Measurements from ENCODE around the gene SCAANT1.

The SCAANT1 gene

DNA sequence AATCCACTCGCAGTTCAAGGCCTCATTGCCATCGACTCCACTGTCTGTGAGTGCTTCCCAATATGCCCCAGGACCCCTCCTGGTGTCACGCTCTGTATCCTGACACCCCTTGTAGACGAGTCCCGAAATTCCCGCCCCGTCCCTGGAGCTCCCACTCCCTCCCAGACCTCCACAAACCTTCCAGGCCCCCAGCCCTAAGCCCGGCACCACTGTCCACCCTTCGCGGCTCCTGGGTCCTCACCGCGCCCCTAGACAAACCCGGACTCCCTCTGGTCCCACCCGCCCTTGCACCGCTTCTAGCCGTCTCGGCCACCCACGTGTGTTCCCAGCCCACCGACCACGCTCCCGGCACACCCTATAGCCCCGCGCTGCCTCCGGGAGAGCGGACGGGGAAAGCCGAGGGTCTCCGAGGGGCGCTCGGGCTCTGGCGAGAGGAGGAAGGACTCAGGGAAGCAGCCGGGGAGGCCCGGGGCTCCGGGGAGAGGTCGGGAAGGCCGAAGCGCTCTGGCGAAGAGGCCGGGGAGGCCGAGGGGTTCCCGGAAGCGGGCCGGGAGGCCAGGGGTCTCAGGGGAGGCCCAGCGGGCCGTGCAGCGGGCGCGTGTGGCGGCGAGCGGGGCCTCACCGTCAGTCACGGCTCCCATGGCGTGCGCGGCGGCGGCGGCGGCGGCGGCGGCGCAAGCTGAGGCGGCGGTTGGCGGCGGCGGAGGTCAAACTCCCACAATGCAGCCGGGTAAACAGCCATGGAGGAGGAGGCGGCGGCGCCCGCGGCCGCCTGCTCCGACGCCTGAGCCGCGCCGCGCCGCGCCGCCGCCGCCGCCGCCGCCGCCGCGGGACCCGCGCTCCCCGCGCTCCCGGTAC lies 48.8 kb downstream of the SCAANT1 start, which contains the start of the genes ATXN7 and THOC7:
Gene ATXN7 (plus strand): TSS at position 718 of the 858 bp plus-strand sequence. CDS start 48,732 bp downstream, outside the sequence.
Gene THOC7 (minus strand): TSS at position 656 of the 858 bp plus-strand sequence. CDS start 15 bp downstream, at position 641.
- DNase-seq: peak; percentile 73
- ATAC-seq: peak; percentile 61

DNA sequence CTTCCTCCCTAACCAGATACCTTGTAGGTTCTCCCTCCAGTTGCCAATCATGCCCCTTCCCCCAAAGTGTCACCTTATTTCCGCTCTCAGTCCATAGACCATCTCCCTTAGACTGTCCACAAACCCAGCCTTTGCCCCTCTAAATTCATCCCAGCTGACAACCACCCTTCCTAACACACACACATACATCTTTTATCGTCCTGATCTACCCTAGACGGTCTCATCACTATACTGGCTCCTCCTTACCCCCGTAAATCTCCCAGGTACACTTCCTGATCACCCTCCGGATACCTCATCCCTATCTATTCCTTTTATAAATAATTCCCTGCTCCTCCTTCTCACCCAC lies 49.4 kb downstream of the SCAANT1 start:
- DNase-seq (no peak), ATAC-seq (no peak)

Data from stimulated activated naive CD8-positive, alpha-beta T cell treated with anti-CD3 and anti-CD28 coated beads, Interleukin-15, Interleukin-2, amounts not matched to agents 100 U/mL and 50 U/mL, for 24 hours (primary cell).